GM21526 (cell line): ENCODE data around the gene CCDC122.
A peak's percentile ranks its signal among the peaks of the same experiment; 100 is the strongest.

Experiments used
- ATAC-seq: cut with Tn5 transposase; IDR thresholded peaks from one replicate; pipeline ENCODE4 v1.9.1; 2021; ENCODE audit warnings: moderate library complexity; ENCODE audit not compliant: unreplicated experiment, low FRiP score

CCDC122 gene

DNA sequence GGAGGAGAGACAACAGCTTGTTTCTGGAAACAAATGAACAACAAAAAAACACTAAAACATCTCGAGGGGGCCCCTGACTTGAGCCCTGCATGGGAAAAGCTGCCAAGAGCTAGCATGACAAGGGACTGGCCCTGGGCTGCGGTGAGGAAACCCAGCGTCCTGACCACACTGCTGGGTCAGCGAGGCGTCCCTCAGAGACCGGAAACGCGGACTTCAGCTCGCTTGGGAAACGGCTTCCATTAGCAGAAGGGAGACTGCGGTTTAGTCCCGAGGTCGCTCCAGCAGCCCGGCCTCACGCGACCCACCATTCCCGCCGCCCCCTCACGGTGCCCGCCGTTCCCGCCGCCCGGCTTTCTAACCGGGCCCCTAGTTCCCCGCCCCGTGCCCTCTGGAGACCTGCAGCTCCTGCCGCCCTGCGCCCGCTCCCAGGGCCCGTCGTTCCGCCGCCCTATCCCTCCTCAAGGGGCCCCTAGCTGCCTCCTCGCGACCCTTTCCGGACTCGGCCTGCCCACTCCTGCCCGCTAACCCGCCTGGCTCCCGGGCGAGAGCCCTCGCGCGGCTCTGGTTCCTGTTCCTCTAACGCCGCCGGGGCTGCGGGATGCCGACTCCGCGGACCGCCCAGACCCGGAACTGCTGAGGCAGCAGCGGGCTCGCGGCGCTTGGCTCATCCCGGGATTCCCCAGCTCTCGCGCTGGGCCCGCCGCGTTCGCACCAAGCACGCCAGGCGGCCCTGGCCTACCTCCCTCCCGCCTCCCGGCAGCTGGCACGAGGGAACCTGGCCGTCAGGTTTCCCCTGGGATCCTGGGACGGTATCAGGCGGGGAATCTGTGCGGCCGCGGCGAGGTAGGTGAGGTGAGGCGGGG lies at the start of gene CCDC122:
Gene CCDC122, minus strand, starts transcription at position 849 of the 863 bp plus-strand sequence. CDS start 10,364 bp downstream, outside the sequence.
- ATAC-seq: peak; percentile 73

GRCh38 chr13:43924549-43925245 lies 45.2 kb upstream of the CCDC122 start:
- ATAC-seq: peak; percentile 66

DNA sequence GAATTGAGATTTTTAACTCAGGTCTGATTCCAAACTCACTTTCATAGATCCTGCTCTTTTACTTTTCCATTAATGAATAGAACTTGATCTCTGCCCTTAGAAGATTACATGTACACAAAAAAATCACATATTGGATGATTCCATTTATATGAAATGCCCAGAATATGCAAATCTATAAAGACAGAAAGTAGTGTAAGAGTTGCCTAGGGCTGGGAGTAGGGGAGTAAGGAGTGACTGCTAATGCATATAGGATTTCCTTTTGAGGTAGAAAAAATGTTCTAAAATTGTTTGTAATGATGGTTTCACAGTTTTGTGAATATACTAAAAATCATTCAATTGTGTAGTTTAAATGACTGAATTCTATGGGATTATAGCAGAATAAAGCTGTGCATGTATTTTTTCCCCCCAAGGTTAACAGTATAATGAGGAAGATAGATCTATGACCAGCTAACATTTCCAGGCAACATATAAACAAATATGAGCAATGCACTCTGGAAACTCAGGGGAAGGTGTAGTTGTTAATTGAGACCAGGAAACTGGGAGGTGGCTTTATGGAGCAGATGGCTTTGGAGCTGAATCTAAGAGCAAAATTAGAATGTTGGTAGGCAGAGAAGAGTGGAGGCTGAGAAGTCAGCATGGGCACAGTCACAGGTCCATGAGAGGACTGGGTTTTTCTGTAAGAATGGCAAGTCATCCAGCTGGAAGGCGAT lies 41.6 kb upstream of the CCDC122 start:
- ATAC-seq: no peak

GRCh38 chr13:43918636-43919035 lies 39.1 kb upstream of the CCDC122 start:
- no peak for ATAC-seq

- no peak for ATAC-seq
These were observed 37.3 kb upstream of the CCDC122 start for GRCh38 chr13:43916828-43917227.

DNA sequence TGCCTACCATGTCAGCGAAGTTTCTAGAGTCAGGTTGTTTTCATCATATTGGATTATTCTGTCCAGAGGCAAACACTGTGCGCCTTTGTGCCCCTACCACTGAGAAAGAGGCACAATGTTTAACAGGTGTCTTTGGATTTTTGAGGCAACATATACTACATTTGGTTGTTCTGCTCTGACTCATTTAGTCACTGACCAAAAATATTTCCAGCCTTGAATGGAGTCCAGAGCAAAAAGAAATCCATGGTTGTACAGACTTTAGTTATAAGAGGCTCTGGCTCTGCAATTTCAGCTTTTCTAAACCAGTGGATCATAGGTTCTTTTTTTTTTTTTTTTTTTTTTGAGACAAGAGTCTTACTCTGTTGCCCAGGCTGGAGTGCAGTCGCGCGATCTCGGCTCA lies 35.9 kb upstream of the CCDC122 start:
- no peak for ATAC-seq

- no peak for ATAC-seq
These were observed 32.3 kb upstream of the CCDC122 start for GRCh38 chr13:43911871-43912270.

DNA sequence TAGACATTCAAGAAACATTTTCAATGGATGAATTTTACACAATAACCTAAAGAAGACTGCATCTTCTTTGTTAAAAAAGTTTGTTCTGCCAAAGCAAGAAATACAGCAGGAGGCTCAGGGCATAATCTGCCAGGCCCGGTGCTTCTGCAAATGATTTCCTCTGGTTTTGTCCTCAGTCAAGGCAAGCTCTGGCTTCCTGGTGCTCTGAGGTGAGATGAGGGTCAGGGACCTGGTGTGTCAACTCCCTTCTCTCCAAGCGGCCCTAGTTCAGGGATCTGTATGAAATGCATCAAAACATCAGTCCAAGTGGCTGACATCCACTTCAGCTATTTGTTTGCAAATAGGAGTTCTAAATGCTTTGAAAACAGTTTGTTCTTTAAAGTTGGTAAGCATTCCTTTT lies 31.7 kb upstream of the CCDC122 start:
- no peak for ATAC-seq

DNA sequence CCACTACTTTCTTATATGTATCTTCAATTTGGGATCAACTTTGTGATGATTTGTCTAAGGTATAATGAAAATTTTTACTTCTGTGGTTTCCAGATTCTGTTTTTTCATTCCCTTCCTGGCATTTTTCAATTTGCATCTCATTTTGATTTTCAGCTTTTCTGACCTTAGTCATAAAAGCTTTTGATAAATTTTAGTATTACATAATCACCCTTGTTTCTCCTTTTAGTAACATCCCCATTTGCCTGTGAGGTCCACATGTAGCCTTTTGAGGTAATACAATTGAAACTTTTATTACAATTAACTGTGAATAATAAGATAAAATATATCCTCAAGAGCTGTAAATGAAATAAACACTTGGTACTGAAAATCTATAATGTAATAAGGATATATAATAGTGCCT lies 31.3 kb upstream of the CCDC122 start:
- ATAC-seq: no peak

DNA sequence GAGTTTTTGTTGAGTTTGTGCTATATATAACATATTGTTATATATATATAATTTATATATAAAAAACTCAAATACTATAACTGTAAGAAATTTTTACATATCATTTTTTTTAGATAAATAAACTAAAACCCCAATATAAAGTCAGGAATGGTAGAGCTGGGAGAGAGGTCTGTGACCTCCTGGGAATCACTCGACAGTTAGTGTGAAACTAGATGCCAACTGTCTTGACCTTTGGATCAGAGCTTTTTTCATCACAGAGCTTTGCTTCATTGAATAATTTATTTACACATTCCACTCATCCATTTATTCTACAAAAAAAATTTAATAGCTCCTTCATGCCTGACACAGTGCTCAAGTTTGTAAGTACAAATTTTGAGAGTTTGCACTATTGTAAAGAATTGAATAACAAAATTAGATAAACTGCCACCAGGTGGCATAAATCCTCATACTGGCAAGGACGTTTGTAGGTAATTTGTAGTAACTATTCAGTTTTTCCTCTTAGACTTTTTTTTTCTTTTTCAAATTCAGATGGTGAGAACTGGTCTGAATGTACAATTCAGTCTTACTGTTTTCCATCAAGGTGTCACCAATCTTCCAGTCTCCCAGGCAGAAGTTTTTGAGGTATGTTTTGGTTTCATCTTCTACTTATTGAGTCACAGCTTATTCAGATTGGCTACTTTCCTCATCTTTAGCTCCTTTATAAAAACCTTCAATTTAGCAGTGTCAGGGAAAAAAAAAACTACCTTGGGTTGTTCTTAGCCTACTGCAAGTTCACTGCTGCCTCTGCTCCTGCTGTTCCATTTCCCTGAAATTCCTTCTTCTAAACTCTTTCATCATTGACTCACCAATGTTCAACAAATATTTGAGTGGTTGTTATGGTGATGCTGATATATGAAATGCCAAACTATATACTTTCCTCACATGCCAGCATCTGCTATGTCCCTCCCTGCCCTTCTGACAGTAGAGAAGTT lies 28.9 kb upstream of the CCDC122 start:
- ATAC-seq: no peak

DNA sequence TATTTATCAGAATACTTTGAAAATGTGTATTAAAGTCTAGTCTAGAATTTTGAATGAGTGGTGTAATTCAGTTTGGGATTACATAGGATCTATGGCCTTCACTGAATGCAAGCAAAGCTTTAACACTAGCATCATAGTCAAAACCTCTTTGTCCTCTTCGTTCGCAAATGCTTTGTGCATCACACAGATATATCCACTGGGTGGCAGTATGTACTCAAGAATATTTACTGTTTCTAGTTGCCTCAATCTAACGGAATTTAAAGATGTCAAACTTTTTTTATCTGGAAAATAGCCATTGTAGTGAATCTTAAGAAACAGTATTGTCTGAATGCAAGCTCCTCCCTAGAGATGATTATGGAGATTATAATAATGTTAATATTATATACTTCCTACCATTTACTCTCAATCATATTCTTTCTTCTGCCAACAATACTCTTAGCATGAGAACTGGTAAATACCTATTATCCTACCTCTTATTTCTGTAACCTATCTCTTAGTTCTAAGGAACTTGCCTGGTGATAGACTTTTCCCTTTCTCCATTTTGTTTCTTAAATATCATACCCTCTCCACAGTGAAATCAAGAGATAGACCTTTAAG lies 26.0 kb upstream of the CCDC122 start:
- peak; percentile 55 for ATAC-seq

DNA sequence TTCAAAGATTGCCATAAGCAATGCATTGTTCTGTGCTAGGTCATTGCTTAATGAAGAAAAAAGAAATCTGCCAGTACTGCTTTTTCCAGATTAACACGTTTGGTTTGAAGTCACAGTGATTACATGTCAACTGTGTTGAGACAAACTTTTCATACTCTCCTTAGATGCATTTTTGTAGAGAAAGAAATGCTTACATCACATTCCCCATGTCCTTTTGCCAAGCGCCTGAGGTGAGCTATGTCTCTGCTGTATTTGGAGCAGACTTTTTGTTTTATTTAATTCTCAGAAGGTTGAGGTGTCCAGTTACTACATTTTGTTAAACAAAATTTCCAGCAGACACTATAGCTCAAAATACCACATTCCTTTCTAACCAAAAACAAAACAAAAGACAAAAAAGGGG lies 16.4 kb upstream of the CCDC122 start:
- no peak for ATAC-seq

GRCh38 chr13:43894438-43894837 lies 14.9 kb upstream of the CCDC122 start:
- ATAC-seq: no peak

DNA sequence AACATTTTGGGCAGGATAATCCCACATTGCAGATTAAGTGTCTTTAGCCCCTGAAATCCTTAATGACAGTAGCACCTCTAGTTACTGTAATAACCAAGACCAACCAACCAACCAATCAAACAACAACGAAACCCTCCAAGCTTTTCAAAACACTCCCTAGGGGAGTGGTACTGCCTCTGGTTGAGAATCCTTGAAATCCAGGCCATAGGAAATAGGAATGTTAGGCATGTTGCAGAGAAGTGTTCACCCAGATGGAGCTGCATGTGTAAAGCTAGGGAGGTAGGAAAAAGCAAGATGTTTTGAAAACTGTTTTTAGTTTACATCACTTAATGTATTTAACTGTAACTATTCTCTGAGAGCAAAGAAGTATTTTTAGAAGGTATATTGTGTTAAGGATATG lies 4.7 kb upstream of the CCDC122 start:
- ATAC-seq: no peak

- ATAC-seq: no peak
These were observed 4.1 kb upstream of the CCDC122 start for GRCh38 chr13:43883631-43884030.

DNA sequence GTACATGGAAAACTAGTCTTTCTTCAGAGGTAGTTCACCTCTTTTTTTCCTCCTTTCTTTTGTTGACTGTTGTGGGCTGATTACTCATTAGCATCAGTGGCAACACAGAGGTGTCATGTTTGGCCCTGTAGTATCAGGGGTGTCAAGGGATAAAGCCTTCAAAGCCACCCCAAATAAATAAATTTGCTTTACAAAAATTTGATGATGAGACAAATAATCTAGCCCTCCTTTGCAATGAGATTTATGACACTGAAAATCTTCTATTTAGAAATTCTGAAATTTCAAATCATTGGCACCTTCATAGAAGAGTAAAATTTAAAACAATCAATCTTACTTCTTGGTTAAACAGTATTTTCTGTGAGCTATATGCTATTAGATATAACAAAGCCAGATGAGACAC lies 2.0 kb upstream of the CCDC122 start:
- ATAC-seq: no peak

DNA sequence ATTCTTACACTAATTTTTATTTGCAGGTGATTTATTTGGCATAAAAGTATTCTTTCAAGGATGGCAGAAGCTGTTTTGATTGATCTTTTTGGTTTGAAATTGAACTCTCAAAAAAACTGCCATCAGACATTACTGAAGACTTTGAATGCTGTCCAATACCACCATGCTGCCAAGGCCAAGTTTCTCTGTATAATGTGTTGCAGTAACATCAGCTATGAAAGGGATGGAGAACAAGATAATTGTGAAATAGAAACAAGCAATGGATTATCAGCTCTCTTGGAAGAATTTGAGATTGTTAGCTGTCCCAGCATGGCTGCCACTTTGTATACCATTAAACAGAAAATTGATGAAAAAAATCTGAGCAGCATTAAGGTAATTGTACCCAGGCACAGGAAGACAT lies 1.4 kb upstream of the CCDC122 start:
- no peak for ATAC-seq

DNA sequence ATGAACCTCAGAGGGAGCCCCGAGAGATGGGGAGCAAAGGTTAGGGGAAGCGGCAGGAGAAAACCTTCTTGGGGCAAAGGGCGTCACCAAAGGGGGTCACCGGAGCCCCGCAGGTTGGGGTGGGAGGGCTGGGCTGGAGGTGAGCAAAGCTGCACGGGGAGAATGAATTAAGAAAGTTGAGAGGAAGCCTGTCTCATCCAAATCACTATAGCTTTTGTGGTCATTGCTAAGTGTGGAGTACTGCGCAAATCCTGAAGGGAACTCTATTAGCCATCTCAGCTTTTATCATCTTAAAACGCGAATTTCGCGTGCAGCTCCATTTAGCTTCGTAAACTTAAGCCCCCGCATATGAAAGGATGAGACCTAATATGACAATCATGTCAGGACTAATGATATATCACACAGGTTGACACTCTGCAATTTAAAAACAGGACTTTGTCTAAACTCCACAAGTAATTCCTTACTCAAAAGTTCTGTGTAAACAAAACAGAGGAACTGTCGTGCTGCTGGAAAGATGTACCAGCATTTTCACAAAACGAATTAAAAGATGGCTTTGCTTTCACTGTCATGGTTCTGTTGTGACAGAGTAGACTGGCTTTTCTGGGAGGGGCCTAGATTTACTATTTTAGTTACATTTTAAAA lies 795 bp upstream of the CCDC122 start:
- ATAC-seq: no peak

DNA sequence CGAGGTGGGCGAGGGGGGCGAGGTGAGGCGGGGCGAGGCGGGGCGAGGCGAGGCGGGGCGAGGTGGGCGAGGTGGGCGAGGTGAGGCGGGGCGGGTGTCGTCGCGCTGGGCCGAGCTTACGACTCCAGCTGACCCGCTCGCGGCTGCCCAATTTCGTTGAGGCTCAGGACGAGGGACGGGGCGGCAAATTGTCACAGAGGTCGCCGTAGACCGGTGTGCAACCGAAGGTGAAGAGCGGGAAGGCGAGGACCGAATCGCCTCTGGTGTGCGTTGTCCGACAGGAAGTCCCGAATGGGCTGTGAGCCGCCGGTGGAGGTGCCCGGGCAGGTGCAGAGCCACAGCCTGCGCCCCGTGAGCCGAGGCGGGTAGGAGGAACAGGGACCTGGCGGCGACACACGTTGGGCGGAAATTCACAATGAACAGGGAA lies 228 bp upstream of the CCDC122 start, which contains the start of gene LACC1:
Gene LACC1, plus strand, starts transcription at position 150 of the 427 bp plus-strand sequence. CDS start 1,082 bp downstream, outside the sequence.
- peak; percentile 37 for ATAC-seq
